GM19025 (cell line): ENCODE results near the gene CELF2.
"Not testable (repeated sequence)": the region's sequence is repeated elsewhere in the genome, so short reads cannot be mapped to it uniquely, and the experiment has no call there.

Experiments used
- ATAC-seq: cut with Tn5 transposase; IDR thresholded peaks from one replicate; pipeline ENCODE4 v1.9.1; 2021; ENCODE audit warnings: mild to moderate bottlenecking, low read depth, moderate library complexity; ENCODE audit not compliant: unreplicated experiment

Gene CELF2

DNA sequence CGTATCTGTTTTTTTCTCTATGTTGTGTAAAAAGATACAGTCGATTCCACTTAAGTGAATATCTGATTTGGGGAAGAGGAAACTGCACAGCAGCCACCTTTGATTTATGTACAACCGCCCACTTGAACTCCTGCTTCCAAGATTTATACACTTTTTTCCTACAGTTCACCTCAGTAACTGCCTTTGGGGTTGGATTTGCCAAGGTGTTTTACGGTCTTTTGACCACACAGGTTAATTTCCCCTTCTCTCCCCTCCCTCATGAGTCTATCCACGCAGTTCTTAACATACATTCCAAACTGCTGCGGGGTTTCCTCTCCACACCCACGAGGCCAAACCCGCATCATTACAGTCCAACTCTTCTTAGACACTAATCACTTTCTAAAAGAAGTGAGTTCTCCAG is 316.8 kb downstream of the CELF2 start:
- ATAC-seq: no peak

DNA sequence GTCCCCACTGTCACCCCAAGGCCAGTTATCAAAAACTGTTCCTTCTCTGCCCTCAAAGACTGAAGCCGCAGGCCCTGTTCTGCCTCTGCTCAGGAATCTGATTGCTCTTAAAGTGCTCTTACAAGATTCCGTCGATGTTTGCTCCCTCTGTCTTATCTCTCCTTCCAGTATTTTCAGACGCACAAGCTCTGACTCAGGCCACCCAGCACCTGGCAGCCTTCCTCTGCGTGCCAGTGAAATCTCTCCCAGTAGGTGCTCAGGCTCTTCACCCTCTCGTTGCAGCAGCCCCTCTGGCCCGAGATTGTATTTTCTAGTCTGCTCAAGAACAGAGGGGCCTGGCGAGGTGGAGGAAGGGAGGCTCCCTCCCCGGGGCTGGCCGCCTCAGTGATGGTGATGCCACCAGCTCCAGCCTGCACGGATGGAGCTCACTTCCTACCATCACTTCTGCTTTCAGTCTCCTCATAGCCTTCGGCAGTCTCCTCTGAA is 317.5 kb downstream of the CELF2 start:
- ATAC-seq: no peak

- no peak for ATAC-seq
These were observed 318.3 kb downstream of the CELF2 start for GRCh38 chr10:11335881-11336430.

DNA sequence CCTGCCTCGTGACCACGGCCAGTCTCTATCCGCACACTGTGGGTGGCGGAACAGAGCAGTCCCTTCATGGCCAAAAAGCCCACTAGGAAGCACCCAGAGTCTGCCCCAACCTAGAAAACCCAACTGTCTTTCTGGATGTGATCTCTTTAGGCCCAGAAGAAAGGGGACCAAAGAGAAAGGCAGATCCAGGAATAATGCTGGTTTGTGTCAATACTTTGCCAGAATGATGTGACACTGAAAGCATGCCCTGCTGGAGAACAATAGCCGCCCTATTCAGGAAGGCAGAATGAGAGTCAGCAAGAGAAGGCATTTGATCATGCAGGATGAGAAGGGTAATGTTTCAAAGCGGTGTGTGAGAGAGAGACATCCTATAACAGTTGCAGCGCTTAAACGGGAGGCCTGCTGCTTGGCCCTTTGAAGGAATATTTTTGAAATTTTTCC is 319.1 kb downstream of the CELF2 start:
- no peak for ATAC-seq

- no peak for ATAC-seq
These were observed 319.8 kb downstream of the CELF2 start for GRCh38 chr10:11337516-11337915.

GRCh38 chr10:11338160-11338844 is 320.6 kb downstream of the CELF2 start:
- no peak for ATAC-seq

DNA sequence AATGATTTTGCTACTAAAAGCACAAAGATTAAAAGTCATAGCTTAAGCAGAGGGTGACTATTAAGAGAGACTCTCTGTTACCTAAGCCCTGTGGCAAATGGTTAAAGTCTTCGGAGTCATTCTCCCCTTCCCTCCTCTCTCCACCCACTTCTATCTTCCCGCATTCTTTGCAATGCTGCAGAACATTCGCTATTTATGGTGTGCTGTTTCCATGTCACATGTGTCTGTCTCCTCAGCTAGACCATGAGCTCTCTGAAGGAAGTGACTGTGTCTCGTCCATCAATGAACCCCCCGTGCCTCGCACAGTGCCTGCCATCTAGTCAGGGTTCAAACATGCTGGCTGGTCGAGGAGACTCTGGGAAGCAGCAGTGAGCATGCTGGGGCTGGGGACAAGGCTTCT is 321.3 kb downstream of the CELF2 start:
- ATAC-seq: no peak

DNA sequence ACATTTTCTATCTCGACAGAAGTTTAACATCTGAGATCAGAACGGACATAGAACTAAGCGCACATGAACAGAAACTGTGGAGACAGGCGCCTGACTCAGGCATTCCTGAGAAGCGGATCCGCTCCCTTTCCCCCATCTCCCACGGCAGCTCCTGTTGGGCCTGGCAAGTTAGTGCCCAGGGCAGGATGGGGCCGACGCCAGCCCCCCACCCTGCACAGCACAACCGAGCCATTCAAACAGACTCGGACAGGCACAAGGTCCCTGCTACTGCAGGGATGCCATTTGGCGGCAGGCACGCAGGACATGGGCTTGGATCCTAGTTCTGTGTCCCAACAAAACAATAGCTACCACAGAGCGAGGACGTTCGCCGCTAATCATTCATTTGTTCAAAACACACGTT is 322.0 kb downstream of the CELF2 start:
- ATAC-seq: no peak

GRCh38 chr10:11341283-11341960 is 323.8 kb downstream of the CELF2 start:
- no peak for ATAC-seq

DNA sequence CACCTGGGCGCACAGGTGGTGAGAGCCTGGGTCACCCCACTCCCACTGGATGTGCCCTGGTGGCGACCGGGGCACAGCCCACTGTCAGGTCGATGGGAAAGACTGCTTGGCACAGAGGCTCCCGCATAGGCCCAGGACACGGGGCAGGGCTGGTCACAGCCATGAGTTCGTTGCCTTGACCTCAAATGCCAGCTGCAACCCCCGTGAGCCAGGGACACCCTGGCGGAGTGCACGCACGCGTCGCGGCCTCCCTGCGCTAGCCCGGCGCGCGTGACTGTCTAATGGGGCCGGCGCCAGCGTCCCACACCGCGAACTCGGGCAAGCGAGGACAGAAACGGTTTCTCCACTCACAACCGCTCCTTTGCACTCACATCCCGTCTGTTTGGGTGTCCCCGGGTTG is 326.4 kb downstream of the CELF2 start:
- no peak for ATAC-seq

DNA sequence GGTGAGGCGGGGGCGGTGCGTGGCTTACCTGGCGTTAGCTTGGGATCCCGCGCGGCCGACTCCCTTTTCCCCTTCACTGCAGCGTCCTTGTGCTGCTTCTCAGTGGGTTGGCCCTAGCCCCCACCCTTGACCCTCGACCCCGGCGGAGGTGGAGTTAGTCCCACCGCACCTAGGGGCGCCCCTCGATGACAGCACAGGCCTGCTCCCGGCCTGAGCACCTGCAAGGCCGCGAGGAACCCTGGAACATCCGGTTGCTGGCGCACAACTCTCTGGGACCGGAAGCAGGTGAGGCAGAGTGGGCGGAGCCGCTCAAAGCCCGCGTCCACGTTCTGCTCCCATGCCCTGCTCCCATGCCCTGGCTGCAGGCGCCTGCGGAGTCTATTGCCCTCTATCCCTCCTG is 326.9 kb downstream of the CELF2 start:
- no peak for ATAC-seq

- ATAC-seq: no peak
These were observed 327.8 kb downstream of the CELF2 start for GRCh38 chr10:11345224-11346054.

GRCh38 chr10:11347580-11347979 is 329.9 kb downstream of the CELF2 start:
- ATAC-seq: not testable (repeated sequence)

GRCh38 chr10:11351801-11352200 is 334.1 kb downstream of the CELF2 start:
- ATAC-seq: no peak

GRCh38 chr10:11353006-11353896 is 335.6 kb downstream of the CELF2 start:
- ATAC-seq: no peak

DNA sequence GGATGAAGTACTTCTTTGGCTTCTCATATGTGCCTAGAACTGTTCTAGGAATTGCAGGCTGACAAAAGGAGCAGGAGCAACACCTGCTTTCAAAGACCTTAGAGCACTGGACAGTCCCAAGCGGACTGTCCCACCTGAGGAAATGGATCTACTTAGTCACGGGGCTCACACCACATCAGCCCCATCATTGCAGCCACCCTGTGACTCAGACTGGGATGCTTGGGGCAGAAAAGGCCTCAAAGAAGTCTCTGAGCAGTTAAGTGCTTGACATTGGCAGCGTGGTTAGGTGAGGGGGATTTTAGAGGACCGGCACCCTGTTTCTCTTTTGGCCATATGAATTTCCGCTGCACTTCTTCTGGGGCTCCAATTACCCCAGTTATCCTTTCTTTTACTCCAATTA is 337.2 kb downstream of the CELF2 start:
- no peak for ATAC-seq

DNA sequence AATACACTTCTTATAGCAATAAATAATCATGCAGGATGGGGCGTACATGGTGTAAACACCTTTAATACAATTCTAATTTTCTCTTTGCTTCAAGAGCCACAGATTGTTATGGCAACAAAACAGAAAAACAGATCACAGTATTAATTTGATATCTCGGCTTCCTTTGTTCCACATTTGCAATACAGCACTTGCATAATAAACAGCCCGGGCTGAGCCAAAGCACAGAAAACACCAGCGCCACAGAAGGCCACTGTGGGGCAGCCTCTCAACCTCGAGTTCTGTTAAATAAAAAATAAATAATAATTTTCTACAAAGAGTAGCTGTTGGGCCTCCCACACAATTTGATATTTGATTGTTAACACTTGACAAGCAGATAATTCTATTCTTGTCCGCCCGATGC is 337.9 kb downstream of the CELF2 start:
- no peak for ATAC-seq

GRCh38 chr10:11357439-11357838 is 339.8 kb downstream of the CELF2 start:
- ATAC-seq: no peak

DNA sequence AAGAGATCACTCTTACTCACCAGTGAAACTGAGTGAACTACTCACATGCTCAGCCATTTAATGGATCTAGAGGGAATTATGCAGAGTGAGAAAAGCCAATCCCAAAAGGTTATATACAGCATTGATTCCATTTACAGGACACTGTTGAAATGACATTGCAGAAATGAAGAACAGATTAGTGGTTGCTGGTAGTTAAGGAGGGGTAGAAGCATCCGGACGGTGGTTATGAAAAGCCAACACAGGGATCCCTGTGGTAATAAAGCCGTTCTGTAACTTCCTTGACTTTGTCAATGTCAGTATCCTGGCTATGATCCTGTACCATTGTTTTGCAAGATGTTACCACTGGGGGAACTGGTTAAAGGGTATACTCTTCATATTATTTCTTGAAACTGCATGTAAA is 340.3 kb downstream of the CELF2 start:
- ATAC-seq: no peak
